ENCODE data around the gene PFN1. TPM values are rescaled to one million over a fixed set of nuclear protein-coding genes. Genes with fewer than 3 reads are reported as not detected.

PFN1 gene
- polyA plus RNA-seq, 1 donor from 2014 or later: 145 TPM

DNA sequence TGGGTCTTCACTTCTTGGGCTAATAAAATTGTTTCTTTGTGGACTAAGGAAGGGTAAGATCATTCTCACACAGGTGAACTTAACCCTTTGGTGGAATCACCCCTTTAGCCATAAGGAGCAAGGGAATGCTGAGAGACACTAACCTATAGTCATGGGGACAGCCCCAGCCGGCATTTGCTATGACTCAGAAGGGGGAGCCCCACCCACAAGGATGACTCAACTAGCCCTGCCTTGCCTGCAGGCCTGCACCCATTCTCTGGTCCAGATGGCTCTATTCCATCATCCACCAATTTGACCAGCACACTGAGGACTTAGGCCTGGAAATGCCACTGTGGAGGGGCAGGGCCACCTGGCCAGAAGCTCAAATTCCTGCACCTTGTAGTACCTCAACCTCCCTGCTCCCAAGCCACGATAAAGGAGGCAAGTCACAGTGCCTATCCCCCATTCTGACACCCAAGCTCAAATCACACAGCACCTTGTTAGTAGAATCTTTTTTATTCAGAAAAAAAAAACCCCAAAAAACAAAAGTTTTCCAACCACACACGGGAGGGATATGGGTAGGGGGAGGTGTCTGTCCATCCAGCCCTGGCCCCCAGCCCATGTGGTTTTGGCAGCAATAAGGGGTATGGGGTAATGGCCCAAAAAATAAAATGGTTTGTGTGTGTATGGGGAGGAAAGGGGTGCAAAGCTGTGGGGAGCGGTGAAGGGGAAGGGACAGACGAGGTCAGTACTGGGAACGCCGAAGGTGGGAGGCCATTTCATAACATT is 3.0 kb downstream of the PFN1 start:
- peaks cover 16% of the 10 kb centered on the region for H3K79me2 ChIP-seq (replicated peaks; ENCODE audit: insufficient read depth, low read length)
- no peak overlapping the region for H2AFZ ChIP-seq (ENCODE audit: low read depth, low read length)
- H4K20me1 ChIP-seq (ENCODE audit: insufficient read depth): no peaks in the 10 kb centered on the region
- no peak overlapping the region for H3K4me2 ChIP-seq (ENCODE audit: low read length)
- H3K9me2 ChIP-seq (ENCODE audit: insufficient read depth, low read length): no peaks in the 10 kb centered on the region
- no peaks in the 10 kb centered on the region for H3K9me3 ChIP-seq (ENCODE audit: low read length)
- peaks cover 3% of the 10 kb centered on the region for H3K27me3 ChIP-seq (ENCODE audit: insufficient read depth, low read depth, low read length)
- no peak overlapping the region for H3K9ac ChIP-seq (ENCODE audit: low read length)
- no peaks in the 10 kb centered on the region for H3K36me3 ChIP-seq (ENCODE audit: insufficient read depth, low read length)
- no peak overlapping the region for H3K27ac ChIP-seq (ENCODE audit: low read length)
- no peaks in the 10 kb centered on the region for H3F3A ChIP-seq (ENCODE audit: insufficient read depth, low read length, poor library complexity, severe bottlenecking)
- TF ChIP-seq EP300 (conservative IDR thresholded peaks at IDR 0.05; ENCODE audit: poor library complexity, severe bottlenecking): no peak
- TF ChIP-seq RAD21 (conservative IDR thresholded peaks at IDR 0.05): no peak
- no peak for TF ChIP-seq EZH2 (IDR thresholded peaks at IDR 0.05; ENCODE audit: borderline replicate concordance, insufficient read depth, low read length, poor library complexity, severe bottlenecking)
- no peak for TF ChIP-seq REST (IDR thresholded peaks at IDR 0.05; ENCODE audit: borderline replicate concordance)
- no peak for TF ChIP-seq TAF1 (IDR thresholded peaks at IDR 0.05; ENCODE audit: low read depth)
- TF ChIP-seq, protein P1, sequence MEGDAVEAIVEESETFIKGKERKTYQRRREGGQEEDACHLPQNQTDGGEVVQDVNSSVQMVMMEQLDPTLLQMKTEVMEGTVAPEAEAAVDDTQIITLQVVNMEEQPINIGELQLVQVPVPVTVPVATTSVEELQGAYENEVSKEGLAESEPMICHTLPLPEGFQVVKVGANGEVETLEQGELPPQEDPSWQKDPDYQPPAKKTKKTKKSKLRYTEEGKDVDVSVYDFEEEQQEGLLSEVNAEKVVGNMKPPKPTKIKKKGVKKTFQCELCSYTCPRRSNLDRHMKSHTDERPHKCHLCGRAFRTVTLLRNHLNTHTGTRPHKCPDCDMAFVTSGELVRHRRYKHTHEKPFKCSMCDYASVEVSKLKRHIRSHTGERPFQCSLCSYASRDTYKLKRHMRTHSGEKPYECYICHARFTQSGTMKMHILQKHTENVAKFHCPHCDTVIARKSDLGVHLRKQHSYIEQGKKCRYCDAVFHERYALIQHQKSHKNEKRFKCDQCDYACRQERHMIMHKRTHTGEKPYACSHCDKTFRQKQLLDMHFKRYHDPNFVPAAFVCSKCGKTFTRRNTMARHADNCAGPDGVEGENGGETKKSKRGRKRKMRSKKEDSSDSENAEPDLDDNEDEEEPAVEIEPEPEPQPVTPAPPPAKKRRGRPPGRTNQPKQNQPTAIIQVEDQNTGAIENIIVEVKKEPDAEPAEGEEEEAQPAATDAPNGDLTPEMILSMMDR (IDR thresholded peaks at IDR 0.05; ENCODE audit: poor library complexity, severe bottlenecking): no peak
- TF ChIP-seq SMC3 (conservative IDR thresholded peaks at IDR 0.05; ENCODE audit: poor library complexity): no peak
- no peak for TF ChIP-seq MXI1 (conservative IDR thresholded peaks at IDR 0.05; ENCODE audit: poor library complexity, severe bottlenecking)
- TF ChIP-seq POLR2AphosphoS5 (IDR thresholded peaks at IDR 0.05): no peak
- H3K4me3 ChIP-seq (ENCODE audit: low read length): no peak overlapping the region

GRCh38 chr17:4944554-4945175 is 3.7 kb downstream of the PFN1 start:
- peaks cover 16% of the 10 kb centered on the region for H3K79me2 ChIP-seq (replicated peaks; ENCODE audit: insufficient read depth, low read length)
- no peak overlapping the region for H3K4me2 ChIP-seq (ENCODE audit: low read length)
- TF ChIP-seq EZH2 (IDR thresholded peaks at IDR 0.05; ENCODE audit: borderline replicate concordance, insufficient read depth, low read length, poor library complexity, severe bottlenecking): no peak
- no peak for TF ChIP-seq RAD21 (conservative IDR thresholded peaks at IDR 0.05)
- no peak for TF ChIP-seq EP300 (conservative IDR thresholded peaks at IDR 0.05; ENCODE audit: poor library complexity, severe bottlenecking)
- no peak for TF ChIP-seq MXI1 (conservative IDR thresholded peaks at IDR 0.05; ENCODE audit: poor library complexity, severe bottlenecking)
- TF ChIP-seq, protein P1 (IDR thresholded peaks at IDR 0.05; ENCODE audit: poor library complexity, severe bottlenecking): no peak
- TF ChIP-seq TAF1 (IDR thresholded peaks at IDR 0.05; ENCODE audit: low read depth): no peak
- TF ChIP-seq REST (IDR thresholded peaks at IDR 0.05; ENCODE audit: borderline replicate concordance): no peak
- TF ChIP-seq POLR2AphosphoS5 (IDR thresholded peaks at IDR 0.05): no peak
- no peak for TF ChIP-seq SMC3 (conservative IDR thresholded peaks at IDR 0.05; ENCODE audit: poor library complexity)
- H3K9me2 ChIP-seq (ENCODE audit: insufficient read depth, low read length): no peaks in the 10 kb centered on the region
- peaks cover 2% of the 10 kb centered on the region for H3K27me3 ChIP-seq (ENCODE audit: insufficient read depth, low read depth, low read length)
- no peaks in the 10 kb centered on the region for H3K36me3 ChIP-seq (ENCODE audit: insufficient read depth, low read length)
- H3K27ac ChIP-seq (ENCODE audit: low read length): no peak overlapping the region
- H3F3A ChIP-seq (ENCODE audit: insufficient read depth, low read length, poor library complexity, severe bottlenecking): no peaks in the 10 kb centered on the region
- no peaks in the 10 kb centered on the region for H3K9me3 ChIP-seq (ENCODE audit: low read length)
- H3K4me3 ChIP-seq (ENCODE audit: low read length): no peak overlapping the region
- H4K20me1 ChIP-seq (ENCODE audit: insufficient read depth): no peaks in the 10 kb centered on the region
- no peak overlapping the region for H3K9ac ChIP-seq (ENCODE audit: low read length)
- H2AFZ ChIP-seq (ENCODE audit: low read depth, low read length): no peak overlapping the region
